Psoas muscle (tissue), 8 donors: ENCODE results near the gene GPR176. TPM values are rescaled to one million over a fixed set of nuclear protein-coding genes. Genes with fewer than 3 reads are reported as not detected.

Experiments
- ATAC-seq, 4 donors: fragments of 200-7000 bp; cut with Tn5 transposase; one replicate each; pipeline ENCODE4 v1.9.1; 2020; ENCODE audit warnings: moderate library complexity in 3 of 4, mild to moderate bottlenecking in 2 of 4
- DNase-seq, 2 donors: peaks; one replicate each; pipeline ENCODE4 v3.0.0-alpha.2; 2020
- H3K27ac ChIP-seq: fragments of 200-600 bp; one replicate; pipeline ENCODE4 v1.8.0; 2022
- H3K27me3 ChIP-seq, 3 donors: fragments of 200-600 bp in 1 of 3; one replicate each; pipeline versions ENCODE4 v1.6.1 to v1.8.0; 2013 to 2022; ENCODE audit warnings: low read length in 2 of 3, mild to moderate bottlenecking in 2 of 3, moderate library complexity in 1 of 3; ENCODE audit not compliant: insufficient read depth in 3 of 3
- H3K36me3 ChIP-seq, 2 donors: fragments of 200-600 bp in 1 of 2; one replicate each; pipeline versions ENCODE4 v1.6.1 to v1.8.0; 2013 to 2022; ENCODE audit warnings: low read depth in 1 of 2, mild to moderate bottlenecking in 1 of 2, moderate library complexity in 1 of 2; ENCODE audit not compliant: insufficient read depth in 1 of 2
- H3K4me1 ChIP-seq: fragments of 200-600 bp; one replicate; pipeline ENCODE4 v1.8.0; 2022
- H3K4me3 ChIP-seq: fragments of 200-600 bp; one replicate; pipeline ENCODE4 v1.8.0; 2022; ENCODE audit warnings: mild to moderate bottlenecking
- H3K9me3 ChIP-seq: fragments of 200-600 bp; one replicate; pipeline ENCODE4 v1.8.0; 2022
- WGBS, 3 donors: extraction: QIAGEN DNeasy Blood & Tissue Kit; methylation state at CpG; one replicate each; pipeline versions ENCODE4 v1.1.6 to v1.1.7; 2013; 5-methylcytosine and 5-hydroxymethylcytosine counted together
- intact Hi-C, 2 donors: fragments of 100-400 bp; cut with DNase I; formaldehyde crosslinking; loops; one replicate each; pipeline versions ENCODE4 v1.11.0 to v1.14.2; 2022
- polyA plus RNA-seq, 3 donors: library from polyadenylated mRNA; stranded (reverse); fragments of 200-250 nt; gene quantifications; one replicate each; pipeline ENCODE4 v1.2.3, GENCODE V29; 2013
- total RNA-seq, 4 donors: library from RNA; stranded (reverse); fragmentation: NEBNext Ultra II Directional in 2 of 4; extraction: Animal tissue kit (Norgen Biotek cat#: 25700) in 2 of 4; gene quantifications; one replicate each; pipeline versions ENCODE4 v1.2.1 to v1.2.4, GENCODE V29; 2021 to 2023
- TF ChIP-seq, protein P1 (sequence below): fragments of 200-600 bp; IDR thresholded peaks from one replicate; pipeline ENCODE4 v1.8.0; 2022; ENCODE audit warnings: antibody characterized with exemption
- donor health status: healthy with polysubstance abuse.
- donor health status: DM: no; HTN: no; CAD: no; lungs with moderate emphysema.
- donor health status: Bipolar disorder and iron deficiency.
- donor health status: healthy.
- donor health status: DM: yes; HTN: yes; CAD: no.
- donor health status: DM: no; HTN: no; CAD: no.
- donor health status: DM: no; HTN: no; CAD: no.
- donor health status: DM: yes; HTN: yes; CAD: no.

The GPR176 gene
- total and polyA plus RNA-seq, 7 donors = 0.30 to 1.3 (median 0.83) TPM

- H3K27ac ChIP-seq = no peak overlapping the region
- whole genome bisulfite sequencing, 3 donors = 53 to 54% (median 53%) methylated on average over 3 of the region's 3 CpGs
- ATAC-seq (no peak), DNase-seq (no peak)
- H3K9me3 ChIP-seq = no peaks in the 10 kb centered on the region
- no peaks in the 10 kb centered on the region for H3K27me3 ChIP-seq
- intact Hi-C loops = no loop called here
- TF ChIP-seq, protein P1, sequence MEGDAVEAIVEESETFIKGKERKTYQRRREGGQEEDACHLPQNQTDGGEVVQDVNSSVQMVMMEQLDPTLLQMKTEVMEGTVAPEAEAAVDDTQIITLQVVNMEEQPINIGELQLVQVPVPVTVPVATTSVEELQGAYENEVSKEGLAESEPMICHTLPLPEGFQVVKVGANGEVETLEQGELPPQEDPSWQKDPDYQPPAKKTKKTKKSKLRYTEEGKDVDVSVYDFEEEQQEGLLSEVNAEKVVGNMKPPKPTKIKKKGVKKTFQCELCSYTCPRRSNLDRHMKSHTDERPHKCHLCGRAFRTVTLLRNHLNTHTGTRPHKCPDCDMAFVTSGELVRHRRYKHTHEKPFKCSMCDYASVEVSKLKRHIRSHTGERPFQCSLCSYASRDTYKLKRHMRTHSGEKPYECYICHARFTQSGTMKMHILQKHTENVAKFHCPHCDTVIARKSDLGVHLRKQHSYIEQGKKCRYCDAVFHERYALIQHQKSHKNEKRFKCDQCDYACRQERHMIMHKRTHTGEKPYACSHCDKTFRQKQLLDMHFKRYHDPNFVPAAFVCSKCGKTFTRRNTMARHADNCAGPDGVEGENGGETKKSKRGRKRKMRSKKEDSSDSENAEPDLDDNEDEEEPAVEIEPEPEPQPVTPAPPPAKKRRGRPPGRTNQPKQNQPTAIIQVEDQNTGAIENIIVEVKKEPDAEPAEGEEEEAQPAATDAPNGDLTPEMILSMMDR = no peak
- no peaks in the 10 kb centered on the region for H3K36me3 ChIP-seq
- no peak overlapping the region for H3K4me3 ChIP-seq
- H3K4me1 ChIP-seq = no peaks in the 10 kb centered on the region
Measured at GRCh38 chr15:39808909-39809308, 111.2 kb downstream of the GPR176 start.

DNA sequence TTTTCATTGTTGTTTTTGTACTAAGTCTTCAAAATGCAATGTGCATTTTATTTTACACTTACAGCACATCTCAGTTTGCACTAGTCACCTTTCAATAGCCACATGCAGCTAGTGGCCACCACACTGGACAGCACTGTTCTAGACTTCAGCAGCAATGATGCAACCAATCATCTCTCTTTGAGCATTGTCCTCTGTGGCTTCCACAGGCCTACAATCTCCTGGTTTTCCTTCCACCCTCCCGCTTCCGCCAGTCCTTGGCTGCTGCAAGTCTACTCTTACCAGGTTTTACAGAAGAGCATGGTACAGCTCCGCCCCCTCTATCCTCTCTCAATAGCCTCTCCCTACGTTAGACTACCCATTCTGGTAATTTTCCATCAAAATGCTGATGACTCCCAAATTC is 112.3 kb downstream of the GPR176 start:
- Histone ChIP-seq H3K27me3 (no peaks in the 10 kb centered on the region), H3K9me3 (no peaks in the 10 kb centered on the region), H3K4me1 (no peaks in the 10 kb centered on the region), H3K4me3 (no peak overlapping the region), H3K36me3 (no peaks in the 10 kb centered on the region), H3K27ac (no peak overlapping the region)
- 80 to 85% (median 80%) methylated on average over 4 of the region's 4 CpGs for WGBS, 3 donors
- TF ChIP-seq, protein P1 = no peak
- ATAC-seq (no peak), DNase-seq (no peak)
- intact Hi-C loops = no loop called here

DNA sequence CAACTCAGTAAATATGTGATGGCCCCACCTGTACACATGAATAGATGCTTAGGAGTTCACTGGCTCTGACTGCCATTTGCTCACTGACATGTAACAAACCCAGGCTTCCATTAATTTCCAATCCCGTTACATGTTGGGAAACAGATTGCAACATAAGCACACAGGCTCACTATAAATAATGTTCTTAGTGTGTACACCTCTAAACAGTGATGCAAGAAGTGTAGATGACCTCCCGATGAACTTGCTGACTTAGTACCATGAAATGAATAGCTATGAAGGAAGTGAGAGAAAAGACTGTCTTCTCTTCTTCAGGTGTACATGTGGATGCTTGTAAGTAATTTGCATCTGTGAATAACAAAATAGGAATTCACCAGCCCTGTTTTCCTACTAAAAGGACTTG is 116.0 kb downstream of the GPR176 start:
- ATAC-seq (peak in 2 of 4 donors; percentile 68 to 73), DNase-seq (no peak)
- H3K27me3 ChIP-seq = no peaks in the 10 kb centered on the region
- no peak overlapping the region for H3K4me3 ChIP-seq
- H3K27ac ChIP-seq = no peak overlapping the region
- WGBS, 3 donors = 63 to 71% (median 65%) methylated on average over 2 of the region's 2 CpGs
- H3K36me3 ChIP-seq = no peaks in the 10 kb centered on the region
- H3K4me1 ChIP-seq = no peaks in the 10 kb centered on the region
- TF ChIP-seq, protein P1 = no peak
- H3K9me3 ChIP-seq = no peaks in the 10 kb centered on the region
- intact Hi-C loops = no loop called here

- intact Hi-C loops = no loop called here
- 82 to 93% (median 90%) methylated on average over 4 of the region's 4 CpGs for WGBS, 3 donors
- no peaks in the 10 kb centered on the region for H3K27me3 ChIP-seq
- H3K36me3 ChIP-seq = no peaks in the 10 kb centered on the region
- no peak overlapping the region for H3K4me3 ChIP-seq
- ATAC-seq (no peak), DNase-seq (no peak)
- no peak overlapping the region for H3K27ac ChIP-seq
- H3K9me3 ChIP-seq = no peaks in the 10 kb centered on the region
- H3K4me1 ChIP-seq = no peaks in the 10 kb centered on the region
- TF ChIP-seq, protein P1 = no peak
Measured at GRCh38 chr15:39803016-39803415, 117.0 kb downstream of the GPR176 start.

DNA sequence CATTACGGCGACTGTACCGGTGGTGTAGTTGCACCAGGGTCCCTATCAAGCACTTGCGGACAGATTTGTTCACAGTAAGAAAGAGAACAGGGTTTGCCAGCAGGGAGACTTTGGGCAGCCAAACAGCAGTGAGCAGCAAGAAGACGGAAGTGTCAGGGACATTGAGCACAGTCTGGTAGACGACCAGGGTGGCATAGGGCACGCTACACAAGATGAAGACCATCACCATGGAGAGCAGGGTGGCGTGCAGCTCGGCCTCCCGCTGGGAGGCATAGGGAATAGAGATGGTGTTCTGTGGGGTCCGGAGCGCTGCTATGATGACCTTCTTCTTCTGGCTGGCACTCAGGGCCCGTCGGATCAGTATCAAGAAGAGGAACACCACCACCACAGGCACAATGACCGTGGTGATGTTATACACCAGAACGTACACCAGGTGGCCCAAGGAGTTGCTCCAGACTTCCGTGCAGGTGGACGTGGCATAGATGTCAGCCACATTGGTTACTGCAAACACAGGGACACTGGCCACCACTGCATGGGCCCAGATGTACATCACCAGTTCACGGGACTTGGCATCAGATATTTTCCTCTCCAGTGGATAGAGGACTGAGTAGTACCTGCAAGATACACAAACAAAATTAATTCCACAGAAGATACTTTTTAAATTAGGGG is 118.3 kb downstream of the GPR176 start:
- DNase-seq (no peak), ATAC-seq (no peak)
- Histone ChIP-seq H3K27ac (no peak overlapping the region), H3K4me3 (no peak overlapping the region), H3K27me3 (no peaks in the 10 kb centered on the region), H3K9me3 (no peaks in the 10 kb centered on the region), H3K36me3 (no peaks in the 10 kb centered on the region), H3K4me1 (no peaks in the 10 kb centered on the region)
- TF ChIP-seq, protein P1 = peak; percentile 17
- intact Hi-C loops = no loop called here
- WGBS, 3 donors = 82 to 87% (median 86%) methylated on average over 17 to 19 of the region's 19 CpGs
